Measurements from ENCODE around the gene WWC2.

WWC2 gene

DNA sequence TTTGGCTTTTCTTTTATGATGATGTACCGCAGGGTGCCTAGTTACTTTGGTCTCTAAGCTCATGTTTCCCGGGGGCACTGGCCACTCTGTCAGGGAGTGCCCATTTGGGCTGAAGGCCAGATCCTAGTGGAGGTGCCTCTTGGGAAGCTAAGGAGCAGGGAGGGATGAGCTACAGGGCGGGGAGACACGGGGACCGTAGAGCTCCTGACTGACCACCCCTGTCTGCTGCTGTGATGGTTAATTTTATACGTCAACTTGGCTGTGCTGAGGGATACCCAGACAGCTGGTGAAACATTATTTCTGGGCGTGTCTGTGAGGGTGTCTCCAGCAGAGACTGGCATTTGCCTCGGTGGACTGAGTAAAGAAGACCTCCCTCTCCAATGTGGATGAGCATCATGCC is 248.1 kb downstream of the WWC2 start:
- Histone ChIP-seq H3K4me3 (no peak overlapping the region), H3K4me1 (no peaks in the 10 kb centered on the region), H3K36me3 (replicated peaks) (no peaks in the 10 kb centered on the region), H3K9me3 (no peaks in the 10 kb centered on the region), H3K27me3 (ENCODE audit: low read depth) (no peaks in the 10 kb centered on the region)
- in situ Hi-C loops (cut with MboI; ENCODE audit: low sequenced_read_pairs): no loop called here
- DNase-seq (ENCODE audit: low spot score in 2 of 2): no peak

DNA sequence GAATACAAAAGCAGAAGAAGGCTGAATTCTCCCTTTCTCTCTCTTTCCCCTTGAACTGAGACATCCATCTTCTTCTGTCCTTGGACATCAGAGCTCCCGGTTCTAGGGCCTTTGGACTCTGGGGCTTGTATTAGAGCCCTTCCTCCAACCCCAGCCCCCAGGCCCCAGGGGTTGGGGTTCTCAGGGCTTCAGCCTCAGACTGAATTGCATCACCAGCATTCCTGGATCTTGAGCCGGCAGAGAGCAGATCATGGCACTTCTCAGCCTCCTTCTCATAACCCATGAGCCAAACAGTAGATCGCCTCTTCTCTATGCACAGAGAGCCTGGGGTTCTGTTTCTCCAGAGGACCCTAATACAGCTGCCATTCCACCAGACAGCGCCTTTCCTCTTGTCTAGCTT is 248.5 kb downstream of the WWC2 start:
- Histone ChIP-seq H3K27me3 (ENCODE audit: low read depth) (no peaks in the 10 kb centered on the region), H3K9me3 (no peaks in the 10 kb centered on the region), H3K36me3 (replicated peaks) (no peaks in the 10 kb centered on the region), H3K4me1 (no peaks in the 10 kb centered on the region), H3K4me3 (no peak overlapping the region)
- in situ Hi-C loops (cut with MboI; ENCODE audit: low sequenced_read_pairs): no loop called here
- no peak for DNase-seq (ENCODE audit: low spot score in 2 of 2)

DNA sequence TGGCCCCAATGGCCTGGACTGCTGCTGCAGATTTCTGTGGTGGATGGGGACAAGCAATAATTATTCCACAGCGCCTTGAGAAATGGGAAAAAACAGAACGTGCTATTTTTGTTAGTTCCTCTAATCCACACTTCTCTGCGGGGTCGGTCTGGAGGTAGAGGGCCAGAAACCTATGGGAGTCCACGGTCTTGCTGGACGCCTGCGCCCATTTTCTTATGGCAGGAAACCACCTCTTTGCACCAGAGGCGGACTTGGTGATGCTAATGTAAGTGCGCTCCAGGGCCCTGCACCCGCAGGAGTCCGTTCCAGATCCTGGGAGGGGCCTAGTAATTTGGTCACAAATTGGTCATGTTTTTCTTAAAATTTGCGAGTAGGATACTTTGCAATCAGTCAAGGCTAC is 249.1 kb downstream of the WWC2 start:
- no peaks in the 10 kb centered on the region for H3K4me1 ChIP-seq
- no peaks in the 10 kb centered on the region for H3K27me3 ChIP-seq (ENCODE audit: low read depth)
- no peak for DNase-seq (ENCODE audit: low spot score in 2 of 2)
- no peaks in the 10 kb centered on the region for H3K36me3 ChIP-seq (replicated peaks)
- no peaks in the 10 kb centered on the region for H3K9me3 ChIP-seq
- in situ Hi-C loops (cut with MboI; ENCODE audit: low sequenced_read_pairs): no loop called here
- no peak overlapping the region for H3K4me3 ChIP-seq

DNA sequence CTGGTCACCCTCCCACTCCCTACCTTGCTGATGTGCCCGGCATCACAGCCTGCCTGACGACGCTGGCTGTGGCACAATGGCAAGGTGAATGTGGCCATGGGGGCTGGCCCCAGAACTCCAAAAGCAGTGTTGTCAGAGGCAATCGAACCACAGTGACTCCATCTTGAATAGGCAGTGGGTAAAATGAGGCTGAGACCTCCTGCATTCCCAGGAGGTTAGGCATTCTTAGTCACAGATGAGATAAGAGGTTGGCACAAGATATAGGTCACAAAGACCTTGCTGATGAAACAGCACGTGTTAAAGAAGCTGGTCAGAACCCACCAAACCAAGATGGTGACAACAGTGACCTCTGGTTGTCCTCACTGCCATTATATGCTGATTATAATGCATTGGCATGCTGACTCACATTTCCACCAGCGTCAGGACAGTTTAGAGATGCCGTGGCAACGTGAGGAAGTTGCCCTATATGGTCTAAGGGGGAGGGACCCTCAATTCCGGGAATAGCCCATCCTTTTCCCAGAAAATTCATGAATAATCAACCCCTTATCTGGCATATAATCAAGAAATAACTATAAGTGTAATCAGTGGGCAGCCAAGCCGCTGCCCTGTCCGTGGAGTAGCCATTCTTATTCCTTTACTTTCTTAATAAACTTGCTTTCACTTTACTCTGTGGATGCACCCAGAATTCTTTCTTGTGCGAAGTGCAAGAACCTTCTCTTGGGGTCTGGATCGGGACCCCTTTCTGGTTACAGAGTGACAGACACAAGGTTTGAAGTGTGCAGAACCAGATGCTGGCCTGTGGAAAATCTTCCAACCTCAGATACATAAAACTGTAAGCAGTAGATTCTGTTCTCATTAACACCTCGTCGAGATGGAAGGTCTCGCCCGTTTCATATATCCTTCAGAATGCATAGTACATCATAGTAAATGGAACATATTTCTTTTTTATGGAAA is 249.9 kb downstream of the WWC2 start:
- in situ Hi-C loops (cut with MboI; ENCODE audit: low sequenced_read_pairs): no loop called here
- DNase-seq (ENCODE audit: low spot score in 2 of 2): no peak
- Histone ChIP-seq H3K4me1 (no peaks in the 10 kb centered on the region), H3K36me3 (replicated peaks) (no peaks in the 10 kb centered on the region), H3K27me3 (ENCODE audit: low read depth) (no peaks in the 10 kb centered on the region), H3K4me3 (no peak overlapping the region), H3K9me3 (no peaks in the 10 kb centered on the region)

DNA sequence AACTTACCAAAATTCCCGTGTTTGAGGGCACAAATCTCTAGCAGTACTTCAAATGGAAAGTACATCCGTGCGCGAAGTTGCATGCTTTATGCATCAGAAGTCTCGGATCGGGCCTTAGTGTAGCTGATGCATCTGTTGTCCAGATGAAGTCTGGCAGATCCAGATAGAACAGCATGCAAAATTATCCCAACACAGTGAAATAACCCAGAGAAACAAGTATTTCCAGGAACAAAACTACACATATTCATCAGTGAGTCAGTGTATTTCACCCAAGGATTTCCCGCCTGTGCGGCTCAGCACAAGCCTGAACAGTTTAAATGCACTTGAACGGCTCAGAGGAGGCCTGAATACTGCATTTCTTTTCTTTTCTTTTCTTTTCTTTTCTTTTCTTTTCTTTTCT is 250.6 kb downstream of the WWC2 start:
- Histone ChIP-seq H3K4me3 (no peak overlapping the region), H3K9me3 (no peaks in the 10 kb centered on the region), H3K4me1 (no peaks in the 10 kb centered on the region), H3K27me3 (ENCODE audit: low read depth) (no peaks in the 10 kb centered on the region), H3K36me3 (replicated peaks) (no peaks in the 10 kb centered on the region)
- no peak for DNase-seq (ENCODE audit: low spot score in 2 of 2)
- in situ Hi-C loops (cut with MboI; ENCODE audit: low sequenced_read_pairs): no loop called here

DNA sequence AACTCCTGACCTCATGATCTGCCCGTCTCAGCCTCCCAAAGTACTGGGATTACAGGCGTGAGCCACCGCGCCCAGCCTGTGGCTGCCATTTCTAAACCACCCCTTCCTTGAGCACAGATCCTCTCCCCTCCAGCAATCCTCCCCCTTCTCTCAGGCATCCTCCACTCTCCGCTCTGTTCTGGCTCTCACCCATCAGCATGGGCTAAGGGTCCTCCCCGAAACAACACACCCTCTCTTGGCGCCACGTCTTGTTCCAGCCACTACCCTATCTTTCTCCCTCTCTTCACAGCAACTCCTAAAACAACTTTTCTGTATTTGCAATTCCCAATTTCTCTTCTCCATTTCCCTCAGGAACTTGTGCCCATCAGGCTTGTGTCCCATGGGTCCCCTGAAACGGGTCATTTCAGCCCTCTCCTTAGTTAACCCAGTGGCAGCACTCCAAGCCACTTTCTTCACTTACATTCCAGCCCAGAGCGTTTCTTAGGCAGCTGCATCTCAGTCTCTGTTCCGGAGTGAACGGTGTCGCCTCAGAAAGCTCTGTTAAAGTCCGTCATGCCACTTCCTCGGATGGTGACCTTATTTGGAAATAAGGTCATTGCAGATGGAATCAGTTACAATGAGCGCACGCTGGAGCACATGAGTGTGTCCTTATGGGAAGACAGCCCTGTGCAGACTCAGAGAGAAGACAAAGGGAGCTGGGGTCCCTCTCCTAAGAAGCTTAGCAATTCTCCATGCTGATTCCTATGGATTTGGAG is 251.4 kb downstream of the WWC2 start:
- Histone ChIP-seq H3K27me3 (ENCODE audit: low read depth) (no peaks in the 10 kb centered on the region), H3K36me3 (replicated peaks) (no peaks in the 10 kb centered on the region), H3K9me3 (no peaks in the 10 kb centered on the region), H3K4me3 (no peak overlapping the region), H3K4me1 (no peaks in the 10 kb centered on the region)
- in situ Hi-C loops (cut with MboI; ENCODE audit: low sequenced_read_pairs): no loop called here
- DNase-seq (ENCODE audit: low spot score in 2 of 2): no peak

DNA sequence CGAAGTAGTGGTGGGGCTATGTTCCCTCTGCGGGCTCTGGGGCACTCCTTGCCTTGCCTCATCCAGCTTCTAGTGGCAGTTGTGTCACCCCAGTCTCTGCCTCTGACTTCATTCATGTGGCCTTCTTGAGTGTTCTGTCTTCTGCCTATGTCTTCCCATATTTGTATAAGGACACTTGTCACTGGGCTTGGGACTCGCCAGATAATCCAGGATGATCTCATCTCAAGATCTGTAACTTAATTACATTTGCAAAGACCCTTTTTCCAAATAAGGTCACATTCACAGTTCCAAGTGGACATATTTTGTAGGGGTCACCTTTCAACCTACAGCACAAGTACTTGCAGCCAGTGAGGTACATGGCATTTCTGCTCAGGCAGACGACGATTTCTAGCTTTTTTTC is 253.5 kb downstream of the WWC2 start:
- Histone ChIP-seq H3K36me3 (replicated peaks) (no peaks in the 10 kb centered on the region), H3K27me3 (ENCODE audit: low read depth) (no peaks in the 10 kb centered on the region), H3K4me1 (no peaks in the 10 kb centered on the region), H3K4me3 (no peak overlapping the region), H3K9me3 (no peaks in the 10 kb centered on the region)
- DNase-seq (ENCODE audit: low spot score in 2 of 2): no peak
- in situ Hi-C loops (cut with MboI; ENCODE audit: low sequenced_read_pairs): no loop called here

DNA sequence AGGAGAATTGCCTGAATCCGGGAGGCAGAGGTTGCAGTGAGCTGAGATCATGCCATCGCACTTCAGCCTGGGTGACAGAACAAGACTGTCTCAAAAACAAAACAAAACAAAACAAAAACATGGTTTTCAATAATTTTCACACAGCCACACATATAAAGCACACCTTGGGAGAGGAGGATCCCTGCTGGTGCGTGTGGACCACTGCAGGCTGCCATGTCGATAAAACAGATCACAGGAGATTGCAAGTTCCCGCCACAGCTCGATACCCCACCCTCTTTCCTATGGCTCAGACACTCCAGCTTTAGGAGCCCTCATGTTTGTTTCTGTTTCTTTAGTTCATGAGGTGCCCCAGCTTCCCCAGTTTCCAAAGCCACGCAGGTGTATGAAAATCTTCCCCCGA is 254.5 kb downstream of the WWC2 start:
- Histone ChIP-seq H3K4me3 (no peak overlapping the region), H3K36me3 (replicated peaks) (no peaks in the 10 kb centered on the region), H3K27me3 (ENCODE audit: low read depth) (no peaks in the 10 kb centered on the region), H3K9me3 (no peaks in the 10 kb centered on the region), H3K4me1 (no peaks in the 10 kb centered on the region)
- DNase-seq (ENCODE audit: low spot score in 2 of 2): no peak
- in situ Hi-C loops (cut with MboI; ENCODE audit: low sequenced_read_pairs): no loop called here

DNA sequence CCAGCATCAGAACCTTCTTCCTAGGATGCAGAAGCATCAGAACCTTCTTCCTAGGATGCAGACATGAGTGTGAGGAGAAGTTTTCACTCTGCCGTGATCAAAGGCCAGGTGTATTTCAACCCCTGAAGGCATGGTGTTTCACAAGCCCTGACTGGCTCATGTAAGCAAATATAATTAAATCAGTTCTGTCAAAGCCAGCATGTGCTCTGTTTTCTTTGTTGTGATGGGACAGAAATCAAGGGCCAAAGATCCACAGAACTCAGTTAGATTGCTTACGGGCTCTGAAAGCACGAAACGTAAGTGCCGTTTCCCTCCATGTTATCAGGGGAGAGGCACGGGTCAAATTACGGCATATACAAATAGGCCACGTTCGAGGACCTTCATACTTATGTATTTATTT is 255.2 kb downstream of the WWC2 start:
- H3K4me3 ChIP-seq: no peak overlapping the region

DNA sequence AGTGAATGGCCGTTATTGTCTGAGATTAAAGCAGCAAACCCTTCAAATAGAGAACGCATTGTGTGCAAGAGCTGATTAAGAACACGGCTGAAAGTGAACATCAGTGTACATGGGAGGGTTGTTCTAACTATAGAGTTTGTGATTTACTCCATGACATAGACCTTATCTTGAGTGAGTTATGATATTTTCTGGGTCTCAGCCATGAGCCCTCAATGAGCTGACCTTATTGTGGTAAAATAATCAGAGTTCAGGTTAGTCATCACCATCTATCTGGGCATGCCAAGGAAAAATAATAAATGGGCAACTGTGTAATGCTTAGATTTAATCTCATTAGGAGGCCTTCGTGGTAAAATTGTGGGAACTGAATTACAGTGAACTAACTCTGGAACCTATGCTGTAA is 256.3 kb downstream of the WWC2 start:
- Histone ChIP-seq H3K36me3 (replicated peaks) (no peaks in the 10 kb centered on the region), H3K9me3 (no peaks in the 10 kb centered on the region), H3K27me3 (ENCODE audit: low read depth) (no peaks in the 10 kb centered on the region), H3K4me1 (no peaks in the 10 kb centered on the region), H3K4me3 (no peak overlapping the region)
- in situ Hi-C loops (cut with MboI; ENCODE audit: low sequenced_read_pairs): no loop called here
- DNase-seq (ENCODE audit: low spot score in 2 of 2): no peak

More for the DNA sequence above, 255.2 kb downstream of the WWC2 start:
- Histone ChIP-seq H3K9me3 (no peaks in the 10 kb centered on the region), H3K36me3 (replicated peaks) (no peaks in the 10 kb centered on the region), H3K27me3 (ENCODE audit: low read depth) (no peaks in the 10 kb centered on the region), H3K4me1 (no peaks in the 10 kb centered on the region)
- in situ Hi-C loops (cut with MboI; ENCODE audit: low sequenced_read_pairs): no loop called here
- DNase-seq (ENCODE audit: low spot score in 2 of 2): no peak

DNA sequence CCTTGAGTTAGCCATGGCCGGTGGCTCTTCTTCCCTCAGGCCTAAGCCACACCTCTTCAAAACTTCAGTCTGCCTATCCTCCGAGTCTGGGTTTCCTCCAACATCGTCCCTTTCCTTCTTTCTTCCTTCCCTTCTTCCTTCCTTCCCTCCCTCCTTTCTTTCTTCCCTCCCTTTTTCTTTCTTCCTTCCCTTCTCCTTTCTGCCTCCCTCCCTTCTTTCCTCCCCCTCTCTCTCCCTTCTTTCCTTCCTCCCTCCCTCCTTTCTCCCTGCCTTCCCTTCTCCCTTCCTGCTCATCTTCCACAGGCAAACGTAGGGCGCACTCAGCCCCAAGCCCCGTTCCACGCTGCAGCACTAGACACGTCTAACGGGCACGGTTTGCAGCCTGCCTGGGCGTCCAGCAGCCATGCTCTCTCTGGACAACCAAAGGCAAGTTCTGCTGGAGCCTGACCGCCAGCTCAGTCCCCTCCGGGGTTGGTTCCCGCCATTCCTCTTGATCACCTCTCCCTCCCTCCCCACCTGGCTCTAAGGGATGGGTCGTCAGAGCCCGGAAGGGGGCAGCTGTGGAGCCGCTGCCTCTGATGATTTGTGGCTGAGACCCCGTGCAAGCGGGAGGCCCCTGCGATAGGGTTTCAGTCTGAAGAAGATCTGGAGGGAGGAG is 257.2 kb downstream of the WWC2 start:
- H3K9me3 ChIP-seq: no peaks in the 10 kb centered on the region
- no peaks in the 10 kb centered on the region for H3K27me3 ChIP-seq (ENCODE audit: low read depth)
- no peaks in the 10 kb centered on the region for H3K36me3 ChIP-seq (replicated peaks)
- DNase-seq (ENCODE audit: low spot score in 2 of 2): no peak
- in situ Hi-C loops (cut with MboI; ENCODE audit: low sequenced_read_pairs): no loop called here
- no peak overlapping the region for H3K4me3 ChIP-seq
- H3K4me1 ChIP-seq: no peaks in the 10 kb centered on the region

DNA sequence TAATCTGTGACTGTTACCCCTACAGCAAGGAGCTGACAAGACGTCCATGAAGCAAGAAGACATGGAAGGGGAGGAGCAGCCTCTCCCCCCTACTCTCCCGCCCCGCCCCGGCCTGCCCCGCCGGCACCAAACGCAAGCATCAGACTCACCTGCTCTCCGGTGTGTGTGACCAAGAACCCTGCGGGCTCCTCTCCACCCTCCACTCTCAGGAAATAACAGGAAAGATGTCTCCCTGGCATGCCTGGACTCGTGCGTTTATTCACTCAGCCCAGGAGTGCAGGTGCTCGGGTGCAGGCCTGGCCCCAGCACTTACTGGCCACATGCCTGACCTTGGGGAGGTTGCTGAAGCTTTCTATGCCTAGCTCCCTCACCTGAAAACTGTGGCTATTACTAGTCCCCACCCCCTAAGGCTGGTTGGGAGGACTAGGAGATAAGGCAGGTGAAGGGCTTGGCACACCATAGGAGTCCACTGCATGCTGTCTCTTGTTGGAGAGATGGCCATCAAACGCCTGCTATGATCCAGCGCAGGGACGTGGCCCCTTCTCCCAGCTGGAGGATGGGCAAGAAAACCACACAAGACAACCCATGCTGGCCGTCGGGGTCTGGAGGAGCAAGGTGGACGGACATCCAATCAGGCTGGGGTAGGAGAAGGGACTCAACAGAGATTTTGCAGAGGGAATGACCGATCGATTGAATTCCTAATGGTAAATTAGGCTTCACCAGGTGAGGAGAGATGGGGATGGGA is 258.0 kb downstream of the WWC2 start:
- in situ Hi-C loops (cut with MboI; ENCODE audit: low sequenced_read_pairs): no loop called here
- Histone ChIP-seq H3K36me3 (replicated peaks) (no peaks in the 10 kb centered on the region), H3K4me3 (no peak overlapping the region), H3K9me3 (no peaks in the 10 kb centered on the region), H3K4me1 (no peaks in the 10 kb centered on the region), H3K27me3 (ENCODE audit: low read depth) (no peaks in the 10 kb centered on the region)
- no peak for DNase-seq (ENCODE audit: low spot score in 2 of 2)

DNA sequence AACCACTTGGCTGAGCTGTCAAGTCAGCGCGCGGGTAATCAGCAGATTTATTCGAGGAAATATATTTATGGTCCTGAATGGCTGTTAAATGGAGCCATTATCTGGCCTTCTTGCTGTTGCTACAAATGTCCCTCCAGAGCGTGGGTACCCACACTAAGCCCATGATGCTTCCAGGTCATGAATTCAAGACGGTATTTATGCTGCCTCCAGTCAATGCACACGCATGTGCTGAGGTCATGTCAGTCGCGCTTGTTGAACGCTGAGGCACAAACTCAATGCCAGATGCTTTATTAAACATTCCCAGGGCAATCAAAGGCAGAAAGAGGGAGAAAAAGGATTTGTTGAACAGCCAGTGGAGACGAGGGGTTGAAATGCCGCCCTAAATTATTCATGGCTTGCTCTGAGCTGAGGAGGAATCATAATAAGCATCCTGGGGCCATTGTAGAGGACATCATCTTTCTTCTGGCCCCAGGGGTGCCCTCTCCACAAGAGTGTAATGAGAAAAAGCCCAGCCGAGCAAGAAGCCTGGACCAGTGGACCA is 259.2 kb downstream of the WWC2 start:
- DNase-seq (ENCODE audit: low spot score in 2 of 2): no peak
- Histone ChIP-seq H3K27me3 (ENCODE audit: low read depth) (no peaks in the 10 kb centered on the region), H3K9me3 (no peaks in the 10 kb centered on the region), H3K4me3 (no peak overlapping the region), H3K36me3 (replicated peaks) (no peaks in the 10 kb centered on the region), H3K4me1 (no peaks in the 10 kb centered on the region)
- in situ Hi-C loops (cut with MboI; ENCODE audit: low sequenced_read_pairs): no loop called here
